Adrenal gland (tissue), 5 donors: ENCODE measurements around the gene SBSN.

Experiments
- CTCF ChIP-seq, 6 experiments: fragments of 450-650 bp in 4 of 6; fragments of 200-600 bp in 2 of 6; sonication (generic) in 1 of 6; IDR thresholded peaks; 1 replicate in 5 of 6; 2 replicates in 1 of 6; pipeline versions ENCODE4 v1.5.1 to v1.8.0; 2016 to 2021; ENCODE audit warnings: antibody characterized with exemption in 6 of 6, mild to moderate bottlenecking in 2 of 6, moderate library complexity in 1 of 6
- POLR2A ChIP-seq, 2 donors: fragments of 450-650 bp; IDR thresholded peaks; one replicate each; pipeline ENCODE4 v1.6.1; 2017; ENCODE audit warnings: antibody characterized with exemption in 2 of 2, mild to moderate bottlenecking in 2 of 2, moderate library complexity in 1 of 2
- donor health status: DM: no; HTN: no; CAD: no.

GRCh38 chr19:35565016-35565856 is 37.1 kb upstream of the SBSN start:
- TF ChIP-seq CTCF (IDR thresholded peaks at IDR 0.05) (no peak), POLR2A (IDR thresholded peaks at IDR 0.05) (no peak)
